PC-9 (cell line): ENCODE data around the gene JARID2. TPM values are rescaled to one million over a fixed set of nuclear protein-coding genes. Genes with fewer than 3 reads are reported as not detected.

Experiments used
- BruUV-seq: library from RNA; stranded (reverse); fragments of 400-500 nt; replicated peaks from 2 replicates; lab custom pipeline; 2021; lab: Mats Ljungman, UMichigan
- CTCF ChIA-PET: fragments of 300-600 bp; sonication (Branson Sonifier 250); formaldehyde crosslinking; loops from one replicate; lab custom pipeline; 2022; ENCODE audit warnings: antibody characterized with exemption; lab: Charles Lee
- POLR2A ChIA-PET: fragments of 300-600 bp; sonication (Branson Sonifier 250); formaldehyde crosslinking; loops from one replicate; lab custom pipeline; 2022; ENCODE audit warnings: antibody characterized with exemption; ENCODE audit not compliant: unreplicated experiment; lab: Charles Lee
- DNase-seq, 2 experiments: peaks; one replicate each; pipeline versions ENCODE4 v3.0.0 to v3.0.0-alpha.2; 2015 to 2022; ENCODE audit warnings: mixed read lengths in 1 of 2
- H2AFZ ChIP-seq: fragments of 200-600 bp; sonication (generic); 2 replicates; pipeline ENCODE4 v1.8.1; 2017; ENCODE audit warnings: antibody characterized with exemption
- H3F3A ChIP-seq: fragments of 200-600 bp; sonication (generic); 2 replicates; pipeline ENCODE4 v1.8.1; 2017; ENCODE audit warnings: antibody characterized with exemption, mild to moderate bottlenecking, low read depth; ENCODE audit not compliant: insufficient read depth
- H3K27ac ChIP-seq: fragments of 200-600 bp; sonication (generic); 2 replicates; pipeline ENCODE4 v1.6.1; 2016; ENCODE audit warnings: mixed run types
- H3K27me3 ChIP-seq: fragments of 200-600 bp; sonication (generic); 2 replicates; pipeline ENCODE4 v1.6.1; 2016; ENCODE audit warnings: low read depth, mixed run types; ENCODE audit not compliant: insufficient read depth
- H3K36me3 ChIP-seq: fragments of 200-600 bp; sonication (generic); 2 replicates; pipeline ENCODE4 v1.6.1; 2016; ENCODE audit warnings: low read depth, mixed run types
- H3K4me1 ChIP-seq: fragments of 200-600 bp; sonication (generic); replicated peaks from 2 replicates; pipeline ENCODE4 v1.6.1; 2016; ENCODE audit warnings: mixed run types; ENCODE audit not compliant: insufficient read depth
- H3K4me2 ChIP-seq: fragments of 200-600 bp; sonication (generic); 2 replicates; pipeline ENCODE4 v1.6.1; 2017; ENCODE audit warnings: mixed run types
- H3K4me3 ChIP-seq: fragments of 200-600 bp; sonication (generic); 2 replicates; pipeline ENCODE4 v1.6.1; 2016; ENCODE audit warnings: mixed run types
- H3K79me2 ChIP-seq: fragments of 200-600 bp; sonication (generic); 2 replicates; pipeline ENCODE4 v1.6.1; 2017; ENCODE audit warnings: low read depth, mixed run types
- H3K9me2 ChIP-seq: fragments of 200-600 bp; sonication (generic); 2 replicates; pipeline ENCODE4 v1.8.1; 2017; ENCODE audit warnings: mild to moderate bottlenecking; ENCODE audit not compliant: insufficient read depth
- H3K9me3 ChIP-seq: fragments of 200-600 bp; sonication (generic); 2 replicates; pipeline ENCODE4 v1.8.1; 2016; ENCODE audit warnings: low read depth; ENCODE audit not compliant: insufficient read depth
- H4K20me1 ChIP-seq: fragments of 200-600 bp; sonication (generic); 2 replicates; pipeline ENCODE4 v1.8.1; 2017; ENCODE audit not compliant: insufficient read depth
- EZH2 ChIP-seq: fragments of 200-600 bp; sonication (generic); IDR thresholded peaks from 2 replicates; pipeline ENCODE4 v1.8.0; 2017; ENCODE audit warnings: antibody characterized with exemption, low read depth
- intact Hi-C: fragments of 100-400 bp; cut with micrococcal nuclease; formaldehyde crosslinking; loops from one replicate; pipeline ENCODE4 v1.10.0; 2022; ENCODE audit not compliant: unreplicated experiment
- total RNA-seq: library from RNA; stranded (reverse); gene quantifications from 2 replicates; pipeline ENCODE4 v1.2.3, GENCODE V29; 2021
- TF ChIP-seq, protein P1 (sequence below): fragments of 200-600 bp; sonication (generic); conservative IDR thresholded peaks from 2 replicates; pipeline ENCODE4 v1.6.1; 2017; ENCODE audit warnings: mixed run types, antibody characterized with exemption, mild to moderate bottlenecking, moderate library complexity

JARID2 gene
- total RNA-seq, 1 experiment from 2014 or later, result 35.0 TPM

DNA sequence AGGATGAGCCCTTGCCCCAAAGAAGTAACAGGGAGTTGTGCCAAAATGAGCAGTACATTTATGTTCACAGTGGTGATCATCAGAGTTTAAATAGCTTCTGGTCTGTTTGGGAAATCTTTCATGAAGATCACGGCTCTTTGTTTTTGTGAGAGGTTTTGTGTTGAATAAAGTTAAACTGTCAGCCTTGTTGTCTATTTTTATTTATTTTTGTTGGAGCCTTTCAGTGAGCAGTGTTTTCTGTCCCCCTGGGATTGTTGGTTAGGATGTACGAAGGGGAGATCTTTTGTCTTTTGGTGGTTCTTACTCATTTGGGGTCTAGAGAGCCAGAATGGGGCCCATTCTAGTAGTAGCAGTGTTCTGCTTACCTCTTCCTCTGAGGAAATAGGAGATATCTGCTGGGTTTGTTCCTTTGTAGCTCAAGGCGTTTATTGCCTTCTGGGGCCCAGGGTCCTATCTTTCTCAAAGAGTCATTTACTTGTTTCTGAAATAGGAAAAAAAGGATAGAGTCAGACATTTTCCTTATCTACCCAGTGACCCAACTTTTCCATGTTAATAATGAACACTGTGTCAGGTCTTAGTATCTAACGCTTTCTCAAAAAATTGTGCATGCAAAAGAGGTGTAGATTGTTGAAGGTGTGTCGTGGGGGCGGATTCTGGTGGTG, 157.4 kb downstream of the JARID2 start:
- peaks cover 28% of the 10 kb centered on the region for H3K4me1 ChIP-seq
- TF ChIP-seq EZH2, result no peak
- TF ChIP-seq, protein P1, sequence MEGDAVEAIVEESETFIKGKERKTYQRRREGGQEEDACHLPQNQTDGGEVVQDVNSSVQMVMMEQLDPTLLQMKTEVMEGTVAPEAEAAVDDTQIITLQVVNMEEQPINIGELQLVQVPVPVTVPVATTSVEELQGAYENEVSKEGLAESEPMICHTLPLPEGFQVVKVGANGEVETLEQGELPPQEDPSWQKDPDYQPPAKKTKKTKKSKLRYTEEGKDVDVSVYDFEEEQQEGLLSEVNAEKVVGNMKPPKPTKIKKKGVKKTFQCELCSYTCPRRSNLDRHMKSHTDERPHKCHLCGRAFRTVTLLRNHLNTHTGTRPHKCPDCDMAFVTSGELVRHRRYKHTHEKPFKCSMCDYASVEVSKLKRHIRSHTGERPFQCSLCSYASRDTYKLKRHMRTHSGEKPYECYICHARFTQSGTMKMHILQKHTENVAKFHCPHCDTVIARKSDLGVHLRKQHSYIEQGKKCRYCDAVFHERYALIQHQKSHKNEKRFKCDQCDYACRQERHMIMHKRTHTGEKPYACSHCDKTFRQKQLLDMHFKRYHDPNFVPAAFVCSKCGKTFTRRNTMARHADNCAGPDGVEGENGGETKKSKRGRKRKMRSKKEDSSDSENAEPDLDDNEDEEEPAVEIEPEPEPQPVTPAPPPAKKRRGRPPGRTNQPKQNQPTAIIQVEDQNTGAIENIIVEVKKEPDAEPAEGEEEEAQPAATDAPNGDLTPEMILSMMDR, result no peak
- peaks cover 21% of the 10 kb centered on the region for H3F3A ChIP-seq
- H3K27ac ChIP-seq, result no peak overlapping the region
- H3K4me3 ChIP-seq, result no peak overlapping the region
- peaks cover 47% of the 10 kb centered on the region for H4K20me1 ChIP-seq
- POLR2A ChIA-PET, result no interaction called here
- H3K9me2 ChIP-seq, result no peaks in the 10 kb centered on the region; the same call in 1 of the 2 replicates
- H3K27me3 ChIP-seq, result no peaks in the 10 kb centered on the region
- no peaks in the 10 kb centered on the region for H3K36me3 ChIP-seq
- H3K9me3 ChIP-seq, result no peaks in the 10 kb centered on the region
- H2AFZ ChIP-seq, result no peak overlapping the region
- no peak overlapping the region for H3K4me2 ChIP-seq
- CTCF ChIA-PET, result no interaction called here
- intact Hi-C loops, result no loop called here
- peaks cover 91% of the 10 kb centered on the region for H3K79me2 ChIP-seq
- BruUV-seq, result no TSS peak
- DNase-seq, result no peak

DNA sequence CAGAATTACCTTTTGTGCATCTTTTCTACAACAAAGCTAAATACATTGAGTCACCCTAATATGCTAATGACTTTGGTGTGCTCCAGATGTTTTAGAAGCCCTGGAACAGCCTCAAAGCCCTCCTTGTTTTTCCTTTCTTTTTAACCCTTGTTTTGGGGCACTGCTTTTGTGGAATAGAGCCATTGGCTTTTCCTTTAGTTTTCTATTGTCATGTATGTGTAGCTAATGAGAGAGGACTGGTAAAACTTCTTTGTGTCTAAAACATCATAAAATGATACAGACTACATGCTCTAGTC, 158.8 kb downstream of the JARID2 start:
- Histone ChIP-seq H3K9me3 (no peaks in the 10 kb centered on the region), H3F3A (peaks cover 30% of the 10 kb centered on the region), H3K4me1 (peaks cover 32% of the 10 kb centered on the region), H3K9me2 (no peaks in the 10 kb centered on the region), H3K4me2 (no peak overlapping the region), H2AFZ (no peak overlapping the region), H3K27me3 (no peaks in the 10 kb centered on the region), H3K79me2 (peaks cover 79% of the 10 kb centered on the region), H3K27ac (no peak overlapping the region), H3K36me3 (no peaks in the 10 kb centered on the region), H4K20me1 (peaks cover 43% of the 10 kb centered on the region), H3K4me3 (no peak overlapping the region)
- POLR2A ChIA-PET, result interaction anchor here (0.6 kb wide), 1 partner anchor 23 kb away, joined by 10 read pairs; no protein-coding TSS in a partner anchor
- no TSS peak for BruUV-seq
- TF ChIP-seq EZH2, result no peak
- TF ChIP-seq, protein P1, result no peak
- DNase-seq, result no peak
- CTCF ChIA-PET, result no interaction called here
- intact Hi-C loops, result no loop called here

DNA sequence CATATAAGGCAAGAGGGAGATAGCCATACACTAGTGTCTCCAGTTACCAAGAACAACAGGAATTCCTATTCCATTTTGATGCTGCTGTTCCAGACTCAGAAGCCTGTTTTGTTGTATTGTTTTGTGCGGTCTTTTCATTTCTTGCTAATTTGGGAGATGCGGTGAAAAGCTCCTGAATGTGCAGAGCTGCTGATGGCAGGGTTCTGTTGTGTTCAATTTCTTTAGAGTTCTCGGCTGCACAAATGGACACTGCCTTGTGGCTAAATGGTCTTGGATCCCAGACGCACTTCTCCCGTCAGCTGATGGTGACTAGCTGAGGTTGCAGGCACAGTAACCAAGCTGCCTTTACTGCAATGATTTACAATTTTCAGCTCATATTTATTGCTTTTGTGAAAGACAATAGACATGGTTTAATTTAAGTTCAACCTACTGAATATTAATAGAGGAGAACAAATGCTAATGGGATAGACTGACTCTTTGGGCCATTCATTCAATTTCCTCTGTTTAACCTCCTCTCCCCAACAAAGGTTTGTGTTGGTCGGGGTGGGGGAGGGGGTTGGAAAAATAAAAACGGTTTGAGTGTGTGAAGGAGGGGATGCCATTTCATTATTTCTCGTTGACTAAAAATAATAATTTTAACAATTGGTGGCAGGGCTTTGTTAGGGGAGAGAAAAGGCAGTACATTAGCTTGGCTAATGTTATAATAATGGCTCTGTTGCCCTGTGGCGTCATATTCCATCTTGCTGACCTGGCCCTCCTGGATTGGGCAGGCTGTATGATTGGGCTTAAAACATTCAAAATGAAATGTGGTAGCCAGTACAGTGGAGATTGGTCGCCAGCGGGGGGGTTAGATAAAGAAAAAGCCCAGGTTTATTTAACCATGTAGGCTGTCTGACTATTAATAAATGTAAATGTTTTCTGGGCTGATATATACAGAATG, 159.5 kb downstream of the JARID2 start:
- Histone ChIP-seq H3F3A (peaks cover 37% of the 10 kb centered on the region), H4K20me1 (peaks cover 45% of the 10 kb centered on the region), H3K79me2 (peaks cover 73% of the 10 kb centered on the region), H3K27ac (no peak overlapping the region), H3K27me3 (no peaks in the 10 kb centered on the region), H3K4me2 (no peak overlapping the region), H3K9me3 (no peaks in the 10 kb centered on the region), H3K4me1 (peaks cover 35% of the 10 kb centered on the region), H3K9me2 (no peaks in the 10 kb centered on the region), H2AFZ (no peak overlapping the region), H3K4me3 (no peak overlapping the region), H3K36me3 (no peaks in the 10 kb centered on the region)
- DNase-seq, result no peak
- BruUV-seq, result no TSS peak
- TF ChIP-seq, protein P1, result no peak
- TF ChIP-seq EZH2, result no peak
- ChIA-PET CTCF (no interaction called here), POLR2A (no interaction called here)
- intact Hi-C loops, result no loop called here
